Sigmoid colon (tissue), 7 donors: ENCODE results near the gene ATG101. TPM values are rescaled to one million over a fixed set of nuclear protein-coding genes. Genes with fewer than 3 reads are reported as not detected.

Experiments used
- DNase-seq: peaks from one replicate; pipeline ENCODE4 v3.0.0-alpha.2; 2019
- H3K27ac ChIP-seq, 4 donors: fragments of 200-600 bp; sonication (generic); one replicate each; pipeline ENCODE4 v1.5.1; 2016 to 2019; ENCODE audit warnings: mild to moderate bottlenecking in 1 of 4
- H3K27me3 ChIP-seq, 3 donors: fragments of 200-600 bp; sonication (generic); one replicate each; pipeline ENCODE4 v1.5.1; 2019; ENCODE audit warnings: mild to moderate bottlenecking in 1 of 3
- H3K36me3 ChIP-seq, 4 donors: fragments of 200-600 bp; sonication (generic); one replicate each; pipeline ENCODE4 v1.5.1; 2016 to 2019
- H3K4me1 ChIP-seq, 4 donors: fragments of 200-600 bp; sonication (generic); one replicate each; pipeline ENCODE4 v1.5.1; 2017 to 2019
- H3K4me3 ChIP-seq, 4 donors: fragments of 200-600 bp; sonication (generic); one replicate each; pipeline ENCODE4 v1.5.1; 2017 to 2019; ENCODE audit warnings: mild to moderate bottlenecking in 2 of 4, moderate library complexity in 1 of 4
- H3K9me3 ChIP-seq, 4 donors: fragments of 200-600 bp in 3 of 4; sonication (generic) in 3 of 4; one replicate each; pipeline versions ENCODE4 v1.5.1 to v1.6.1; 2013 to 2019
- EP300 ChIP-seq, 4 donors: sonication (generic); formaldehyde crosslinking; IDR thresholded peaks; one replicate each; pipeline ENCODE4 v1.6.1; 2017; ENCODE audit warnings: antibody characterized with exemption in 4 of 4
- POLR2A ChIP-seq, 2 donors: fragments of 450-650 bp; IDR thresholded peaks; one replicate each; pipeline ENCODE4 v1.6.1; 2016; ENCODE audit warnings: antibody characterized with exemption in 2 of 2, mild to moderate bottlenecking in 2 of 2, moderate library complexity in 2 of 2
- POLR2AphosphoS5 ChIP-seq, 4 donors: sonication (generic); formaldehyde crosslinking; IDR thresholded peaks; one replicate each; pipeline ENCODE4 v1.6.1; 2017; ENCODE audit warnings: antibody characterized with exemption in 4 of 4
- WGBS, 2 donors: extraction: QIAGEN DNeasy Blood & Tissue Kit; methylation state at CpG; one replicate each; pipeline ENCODE4 v1.1.7; 2013; 5-methylcytosine and 5-hydroxymethylcytosine counted together
- intact Hi-C: fragments of 100-400 bp; cut with DNase I; formaldehyde crosslinking; loops from one replicate; pipeline ENCODE4 v1.15.1; 2023
- polyA plus RNA-seq, 3 donors: library from polyadenylated mRNA; stranded (reverse); fragments of 200-250 nt; gene quantifications; one replicate each; pipeline ENCODE4 v1.2.3, GENCODE V29; 2013
- total RNA-seq, 4 donors: library from RNA; depleted of rRNA; stranded (reverse); fragments of >200 nt; gene quantifications; one replicate each; pipeline ENCODE4 v1.1.0, GENCODE V29; 2016
- TF ChIP-seq, protein P1 (sequence below), 4 experiments: fragments of 450-650 bp in 3 of 4; fragments of 200-600 bp in 1 of 4; IDR thresholded peaks; one replicate each; pipeline ENCODE4 v1.5.1; 2016 to 2019; ENCODE audit warnings: antibody characterized with exemption in 4 of 4, mild to moderate bottlenecking in 3 of 4, moderate library complexity in 2 of 4
- donor health status: healthy with polysubstance abuse.
- donor health status: Bipolar disorder and iron deficiency.
- donor health status: healthy.

The ATG101 gene
- total and polyA plus RNA-seq, 7 donors: 30.2 to 64.5 (median 48.7) TPM

DNA sequence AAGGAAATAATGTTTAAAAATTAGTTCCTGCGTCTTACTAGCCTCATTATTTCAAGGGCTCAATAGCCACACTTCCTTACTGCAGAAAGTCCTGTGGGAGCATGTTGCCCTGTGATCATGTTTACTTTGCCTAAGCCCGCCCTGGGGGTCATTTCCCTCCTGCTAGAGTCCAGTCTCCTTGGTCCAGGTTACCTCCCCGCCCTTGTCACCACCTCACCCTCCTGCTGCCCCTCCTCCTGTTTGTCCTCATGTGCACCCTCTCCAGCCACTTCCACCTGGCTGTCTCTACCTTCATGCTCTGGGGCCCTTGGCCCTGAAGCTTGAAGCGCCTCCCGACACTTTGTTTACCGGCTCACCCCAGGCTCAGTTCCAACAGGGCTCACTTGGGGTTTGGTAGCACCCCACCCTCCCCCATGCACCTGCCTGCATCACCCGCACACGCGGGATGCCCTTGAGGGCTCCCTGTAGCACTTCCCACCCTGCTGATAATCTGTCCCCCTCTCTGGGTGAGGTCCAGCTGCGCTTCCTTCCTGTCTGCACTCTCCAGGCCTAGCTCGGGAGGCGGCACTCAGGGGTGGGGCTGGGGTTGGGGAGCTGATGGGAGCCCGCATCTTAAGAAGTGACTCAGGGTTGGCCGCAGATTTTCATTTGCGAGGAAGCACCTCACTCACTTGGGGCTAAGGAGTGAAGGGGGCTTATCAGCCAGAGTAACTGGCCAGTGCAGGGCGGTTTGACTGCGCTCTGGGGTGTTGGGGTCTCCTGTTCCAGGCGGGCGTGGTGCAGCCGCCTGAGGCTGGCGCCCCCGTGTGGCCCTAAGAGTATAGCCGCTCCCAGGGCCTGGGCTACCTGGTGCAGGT, 49.8 kb downstream of the ATG101 start:
- no peaks in the 10 kb centered on the region for H3K36me3 ChIP-seq
- no peak overlapping the region for H3K4me3 ChIP-seq
- TF ChIP-seq, protein P1, sequence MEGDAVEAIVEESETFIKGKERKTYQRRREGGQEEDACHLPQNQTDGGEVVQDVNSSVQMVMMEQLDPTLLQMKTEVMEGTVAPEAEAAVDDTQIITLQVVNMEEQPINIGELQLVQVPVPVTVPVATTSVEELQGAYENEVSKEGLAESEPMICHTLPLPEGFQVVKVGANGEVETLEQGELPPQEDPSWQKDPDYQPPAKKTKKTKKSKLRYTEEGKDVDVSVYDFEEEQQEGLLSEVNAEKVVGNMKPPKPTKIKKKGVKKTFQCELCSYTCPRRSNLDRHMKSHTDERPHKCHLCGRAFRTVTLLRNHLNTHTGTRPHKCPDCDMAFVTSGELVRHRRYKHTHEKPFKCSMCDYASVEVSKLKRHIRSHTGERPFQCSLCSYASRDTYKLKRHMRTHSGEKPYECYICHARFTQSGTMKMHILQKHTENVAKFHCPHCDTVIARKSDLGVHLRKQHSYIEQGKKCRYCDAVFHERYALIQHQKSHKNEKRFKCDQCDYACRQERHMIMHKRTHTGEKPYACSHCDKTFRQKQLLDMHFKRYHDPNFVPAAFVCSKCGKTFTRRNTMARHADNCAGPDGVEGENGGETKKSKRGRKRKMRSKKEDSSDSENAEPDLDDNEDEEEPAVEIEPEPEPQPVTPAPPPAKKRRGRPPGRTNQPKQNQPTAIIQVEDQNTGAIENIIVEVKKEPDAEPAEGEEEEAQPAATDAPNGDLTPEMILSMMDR (IDR thresholded peaks at IDR 0.05): peak in 1 of 4 experiments; percentile 26
- TF ChIP-seq POLR2A (IDR thresholded peaks at IDR 0.05) (no peak), EP300 (IDR thresholded peaks at IDR 0.05) (no peak)
- intact Hi-C loops: no loop called here
- no peak for DNase-seq
- no peaks in the 10 kb centered on the region for H3K9me3 ChIP-seq
- H3K27me3 ChIP-seq: peaks cover 0 to 33% (median 7%) of the 10 kb centered on the region in 3 donors
- H3K27ac ChIP-seq: no peak overlapping the region
- WGBS, 2 donors: 8 to 20% methylated on average over 23 of the region's 23 CpGs
- peaks cover 0 to 7% (median 3%) of the 10 kb centered on the region in 4 donors for H3K4me1 ChIP-seq

DNA sequence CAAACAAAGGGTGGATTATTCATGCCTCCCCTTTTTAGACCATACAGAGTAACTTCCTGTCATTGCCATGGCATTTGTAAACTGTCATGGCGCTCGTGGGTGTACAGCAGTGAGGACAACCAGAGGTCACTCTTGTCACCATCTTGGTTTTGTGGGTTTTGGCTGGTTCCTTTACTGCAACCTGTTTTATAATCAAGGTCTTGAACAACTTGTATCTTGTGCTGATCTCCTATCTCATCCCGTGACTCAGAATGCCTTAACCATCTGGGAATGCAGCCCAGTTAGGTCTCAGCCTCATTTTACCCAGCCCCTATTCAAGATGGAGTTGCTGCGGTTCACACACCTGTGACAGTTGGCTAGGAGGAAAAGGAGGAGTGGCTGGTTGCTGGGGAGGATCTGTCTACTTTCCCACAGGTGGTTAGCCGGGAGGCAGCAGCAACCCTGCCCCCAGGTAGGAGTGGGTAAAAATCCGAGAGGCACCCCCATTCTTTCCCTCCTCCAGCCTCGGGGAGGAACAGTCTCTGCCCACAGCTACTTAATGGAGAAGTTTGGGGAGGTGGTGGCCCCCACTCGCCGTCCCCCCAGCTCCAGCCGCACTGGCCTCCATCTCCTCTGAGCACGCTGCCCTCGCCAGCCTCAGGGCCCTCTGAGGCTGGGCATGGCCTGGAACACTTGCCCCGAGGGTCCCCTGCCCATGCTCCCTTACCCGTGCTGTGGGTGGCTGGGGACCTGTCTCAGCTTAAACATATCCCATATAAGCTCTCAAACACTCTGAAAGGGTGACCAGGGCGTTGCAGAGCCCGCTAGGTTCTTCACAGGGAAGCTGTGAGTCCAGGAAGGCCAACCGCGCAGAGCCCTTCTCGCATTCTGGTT, 51.4 kb downstream of the ATG101 start:
- no peak for TF ChIP-seq POLR2A (IDR thresholded peaks at IDR 0.05)
- TF ChIP-seq EP300 (IDR thresholded peaks at IDR 0.05): no peak
- TF ChIP-seq, protein P1 (IDR thresholded peaks at IDR 0.05): no peak
- no peak for TF ChIP-seq POLR2AphosphoS5 (IDR thresholded peaks at IDR 0.05)
- H3K4me1 ChIP-seq: peaks cover 0 to 7% (median 3%) of the 10 kb centered on the region in 4 donors

DNA sequence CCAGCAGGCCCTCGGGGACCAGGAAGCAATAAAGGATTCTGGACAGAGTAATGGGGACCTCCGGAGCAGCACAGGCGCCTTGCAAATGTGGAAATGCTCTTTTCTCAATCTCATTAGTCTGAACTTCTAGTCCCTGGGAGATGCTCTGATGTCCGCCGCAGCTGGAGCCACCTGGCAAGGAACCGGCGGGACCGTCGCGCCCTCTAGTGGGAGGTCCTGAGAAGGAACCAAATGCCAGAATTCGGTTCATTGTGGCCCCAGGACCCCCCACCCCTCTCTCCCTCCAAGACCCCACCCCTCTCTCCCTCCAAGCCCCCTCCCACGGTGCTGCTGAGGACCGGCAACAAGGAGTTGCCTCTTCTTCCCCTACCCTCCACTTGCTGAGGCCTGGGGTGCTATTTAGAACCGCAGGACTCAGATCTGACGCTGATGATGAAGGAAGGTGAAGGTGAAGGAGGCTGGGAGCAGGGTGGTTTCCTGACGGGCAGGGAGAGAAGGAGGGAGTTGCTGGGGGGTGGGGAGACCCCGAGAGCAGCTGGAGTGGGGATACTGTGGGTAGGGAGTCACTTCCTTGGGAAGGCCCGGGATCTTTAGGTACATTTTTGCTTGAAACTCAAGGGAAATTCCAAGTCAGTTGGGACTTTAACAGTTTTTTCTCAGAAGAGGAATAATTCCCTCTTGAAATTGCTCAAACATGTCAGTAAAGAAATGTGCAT, 52.2 kb downstream of the ATG101 start:
- peak; percentile 85 for DNase-seq
- peaks cover 0 to 7% (median 3%) of the 10 kb centered on the region in 4 donors for H3K4me1 ChIP-seq
- no peaks in the 10 kb centered on the region for H3K36me3 ChIP-seq
- intact Hi-C loops: no loop called here
- TF ChIP-seq, protein P1 (IDR thresholded peaks at IDR 0.05): peak in 2 of 4 experiments; percentile 24 to 74
- no peak for TF ChIP-seq EP300 (IDR thresholded peaks at IDR 0.05)
- TF ChIP-seq POLR2AphosphoS5 (IDR thresholded peaks at IDR 0.05): peak in 1 of 4 donors; percentile 10
- TF ChIP-seq POLR2A (IDR thresholded peaks at IDR 0.05): no peak
- H3K27me3 ChIP-seq: peaks cover 0 to 25% (median 7%) of the 10 kb centered on the region in 3 donors
- no peaks in the 10 kb centered on the region for H3K9me3 ChIP-seq
- no peak overlapping the region for H3K27ac ChIP-seq
- H3K4me3 ChIP-seq: no peak overlapping the region
- 12 to 15% methylated on average over 18 of the region's 18 CpGs for WGBS, 2 donors

More for the DNA sequence above, 51.4 kb downstream of the ATG101 start:
- no peak for DNase-seq
- H3K27ac ChIP-seq: no peak overlapping the region
- no peaks in the 10 kb centered on the region for H3K36me3 ChIP-seq
- intact Hi-C loops: no loop called here
- 61 to 75% methylated on average over 19 of the region's 19 CpGs for WGBS, 2 donors
- H3K9me3 ChIP-seq: no peaks in the 10 kb centered on the region
- no peak overlapping the region for H3K4me3 ChIP-seq
- H3K27me3 ChIP-seq: peaks cover 0 to 26% (median 7%) of the 10 kb centered on the region in 3 donors

DNA sequence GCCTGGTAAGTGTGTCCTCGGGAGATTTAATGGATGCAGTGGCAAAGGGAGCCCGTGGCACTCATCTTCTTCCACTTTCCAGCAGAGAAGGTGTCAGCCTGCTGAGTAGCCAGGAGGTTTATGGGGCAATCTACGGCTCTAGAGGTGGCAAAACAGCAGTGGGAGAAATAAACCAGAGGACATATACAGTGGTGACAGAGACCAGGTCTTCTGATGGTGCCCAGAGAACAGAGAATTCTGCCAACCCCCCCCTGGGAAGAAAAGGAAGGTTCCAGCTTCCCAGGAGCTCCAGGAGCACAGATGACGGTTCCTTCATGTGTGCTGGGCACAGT, 52.7 kb downstream of the ATG101 start:
- H3K36me3 ChIP-seq: no peaks in the 10 kb centered on the region
- WGBS, 2 donors: 57 to 74% methylated on average over 4 of the region's 4 CpGs
- no peak overlapping the region for H3K4me3 ChIP-seq
- H3K9me3 ChIP-seq: no peaks in the 10 kb centered on the region
- peaks cover 0 to 25% (median 7%) of the 10 kb centered on the region in 3 donors for H3K27me3 ChIP-seq
- intact Hi-C loops: no loop called here
- peaks cover 0 to 7% (median 3%) of the 10 kb centered on the region in 4 donors for H3K4me1 ChIP-seq
- no peak overlapping the region for H3K27ac ChIP-seq
- no peak for DNase-seq
- TF ChIP-seq POLR2A (IDR thresholded peaks at IDR 0.05): no peak
- no peak for TF ChIP-seq POLR2AphosphoS5 (IDR thresholded peaks at IDR 0.05)
